T-helper 1 cell treated with Interleukin-12 subunit alpha and Interleukin-12 subunit beta and Interleukin-4 antibody, amounts not matched to agents 30 μg/mL and 1 μg/mL, for 36 hours (primary cell): ENCODE measurements around the gene SYF2.
"Not testable (repeated sequence)": the region's sequence is repeated elsewhere in the genome, so short reads cannot be mapped to it uniquely, and the experiment has no call there.

Experiments used
- H3K27ac Mint-ChIP-seq: one replicate; pipeline ENCODE4 v1.8.0; 2021; ENCODE audit warnings: mild to moderate bottlenecking, mixed read lengths
- H3K27me3 Mint-ChIP-seq: one replicate; pipeline ENCODE4 v1.8.0; 2021; ENCODE audit warnings: low read depth, mixed read lengths
- H3K36me3 Mint-ChIP-seq: one replicate; pipeline ENCODE4 v1.8.0; 2021; ENCODE audit warnings: low read depth, mixed read lengths
- H3K4me1 Mint-ChIP-seq: one replicate; pipeline ENCODE4 v1.8.0; 2021; ENCODE audit warnings: low read depth, mixed read lengths
- H3K4me3 Mint-ChIP-seq: one replicate; pipeline ENCODE4 v1.8.0; 2021; ENCODE audit warnings: mild to moderate bottlenecking, moderate library complexity, mixed read lengths
- H3K9me3 Mint-ChIP-seq: one replicate; pipeline ENCODE4 v1.8.0; 2021; ENCODE audit warnings: mixed read lengths

SYF2 gene

DNA sequence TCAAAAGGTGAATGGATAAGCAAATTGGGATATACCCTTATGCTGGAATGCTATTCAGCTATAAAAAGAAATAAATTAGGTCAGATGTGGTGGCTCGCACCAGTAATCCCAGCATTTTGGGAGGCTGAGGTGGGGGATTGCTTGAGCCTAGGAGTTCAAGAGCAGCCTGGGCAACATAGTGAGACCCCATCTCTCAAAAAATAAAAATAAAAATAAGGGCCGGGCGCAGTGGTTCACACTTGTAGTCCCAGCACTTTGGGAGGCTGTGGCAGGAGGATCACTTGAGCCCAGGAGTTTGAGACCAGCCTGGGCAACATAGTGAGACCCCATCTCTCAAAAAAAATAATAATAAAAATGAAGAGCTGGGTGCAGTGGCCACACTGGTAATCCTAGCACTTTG lies 44.4 kb downstream of the SYF2 start:
- not testable (repeated sequence) for H3K27ac Mint-ChIP-seq, H3K9me3 Mint-ChIP-seq, H3K4me1 Mint-ChIP-seq, H3K4me3 Mint-ChIP-seq, H3K36me3 Mint-ChIP-seq
- H3K27me3 Mint-ChIP-seq = peaks cover 13% of the 10 kb centered on the region

DNA sequence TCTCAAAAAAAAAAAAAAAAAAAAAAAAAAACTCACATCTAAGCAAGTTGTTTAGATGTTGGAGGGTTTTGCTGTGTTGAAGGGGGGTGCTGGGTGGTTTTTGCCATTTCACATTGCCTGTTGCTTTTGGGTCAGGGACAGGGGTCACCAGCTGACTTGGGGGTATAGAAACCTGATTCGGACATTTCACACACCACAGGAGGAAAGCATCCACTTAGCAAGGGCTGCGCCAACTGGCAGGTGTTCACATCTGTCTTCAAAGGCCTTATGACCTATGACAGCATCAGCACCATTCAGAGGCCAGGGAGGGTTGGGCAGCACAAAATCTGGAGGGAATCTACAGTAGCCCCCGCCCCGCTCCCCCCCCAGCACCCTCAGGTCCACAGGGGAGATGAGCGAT lies 45.2 kb downstream of the SYF2 start:
- H3K27ac Mint-ChIP-seq = no peak overlapping the region
- H3K36me3 Mint-ChIP-seq = no peaks in the 10 kb centered on the region

DNA sequence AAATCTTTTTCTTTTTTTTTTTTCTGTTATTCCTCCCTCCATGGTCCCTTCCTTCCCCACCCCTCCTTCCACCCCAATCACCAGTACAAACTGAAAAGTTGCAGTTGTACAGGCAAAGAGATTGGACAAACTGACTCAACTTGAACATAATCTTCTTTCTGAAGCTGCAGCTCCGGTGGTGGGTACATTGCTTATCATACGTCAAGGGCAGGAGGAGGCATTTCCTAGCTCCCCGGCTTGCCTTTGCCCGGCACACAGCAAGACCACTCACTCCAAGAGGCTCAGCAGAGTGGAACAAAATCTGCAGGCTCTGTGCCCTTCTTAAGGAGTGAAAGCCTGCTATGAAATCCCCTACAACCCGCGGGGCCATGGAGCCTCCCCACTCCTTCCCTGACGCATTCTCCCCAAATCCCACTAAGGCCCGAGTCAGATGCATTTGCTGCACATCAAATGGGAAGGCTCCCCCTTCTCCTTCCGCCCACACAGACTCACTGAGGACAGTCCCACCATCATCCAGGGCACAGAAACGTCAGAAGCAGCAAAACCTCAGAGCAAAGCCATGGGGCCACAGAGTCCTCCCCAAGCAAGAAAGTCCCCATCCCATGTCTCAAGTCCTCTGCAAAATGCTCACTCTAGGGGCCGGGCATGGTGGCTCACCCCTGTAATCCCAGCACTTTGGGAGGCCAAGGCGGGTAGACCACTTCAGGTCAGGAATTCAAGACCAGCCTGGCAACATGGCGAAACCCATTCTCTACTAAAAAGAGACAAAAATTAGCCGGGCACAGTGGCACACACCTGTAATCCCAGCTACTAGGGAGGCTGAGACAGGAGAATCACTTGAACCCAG lies 45.9 kb downstream of the SYF2 start:
- no peak overlapping the region for H3K27ac Mint-ChIP-seq
- H3K27me3 Mint-ChIP-seq = peaks cover 13% of the 10 kb centered on the region
- no peaks in the 10 kb centered on the region for H3K9me3 Mint-ChIP-seq
- H3K36me3 Mint-ChIP-seq = no peaks in the 10 kb centered on the region
- no peak overlapping the region for H3K4me3 Mint-ChIP-seq
- H3K4me1 Mint-ChIP-seq = no peaks in the 10 kb centered on the region

More for the DNA sequence above, 45.2 kb downstream of the SYF2 start:
- H3K9me3 Mint-ChIP-seq = no peaks in the 10 kb centered on the region
- peaks cover 13% of the 10 kb centered on the region for H3K27me3 Mint-ChIP-seq
- no peaks in the 10 kb centered on the region for H3K4me1 Mint-ChIP-seq
- no peak overlapping the region for H3K4me3 Mint-ChIP-seq

- Mint-ChIP-seq H3K27ac (no peak overlapping the region), H3K4me1 (no peaks in the 10 kb centered on the region), H3K27me3 (peaks cover 13% of the 10 kb centered on the region), H3K4me3 (no peak overlapping the region), H3K36me3 (no peaks in the 10 kb centered on the region), H3K9me3 (no peaks in the 10 kb centered on the region)
These were observed 46.7 kb downstream of the SYF2 start for GRCh38 chr1:25185409-25186160.

DNA sequence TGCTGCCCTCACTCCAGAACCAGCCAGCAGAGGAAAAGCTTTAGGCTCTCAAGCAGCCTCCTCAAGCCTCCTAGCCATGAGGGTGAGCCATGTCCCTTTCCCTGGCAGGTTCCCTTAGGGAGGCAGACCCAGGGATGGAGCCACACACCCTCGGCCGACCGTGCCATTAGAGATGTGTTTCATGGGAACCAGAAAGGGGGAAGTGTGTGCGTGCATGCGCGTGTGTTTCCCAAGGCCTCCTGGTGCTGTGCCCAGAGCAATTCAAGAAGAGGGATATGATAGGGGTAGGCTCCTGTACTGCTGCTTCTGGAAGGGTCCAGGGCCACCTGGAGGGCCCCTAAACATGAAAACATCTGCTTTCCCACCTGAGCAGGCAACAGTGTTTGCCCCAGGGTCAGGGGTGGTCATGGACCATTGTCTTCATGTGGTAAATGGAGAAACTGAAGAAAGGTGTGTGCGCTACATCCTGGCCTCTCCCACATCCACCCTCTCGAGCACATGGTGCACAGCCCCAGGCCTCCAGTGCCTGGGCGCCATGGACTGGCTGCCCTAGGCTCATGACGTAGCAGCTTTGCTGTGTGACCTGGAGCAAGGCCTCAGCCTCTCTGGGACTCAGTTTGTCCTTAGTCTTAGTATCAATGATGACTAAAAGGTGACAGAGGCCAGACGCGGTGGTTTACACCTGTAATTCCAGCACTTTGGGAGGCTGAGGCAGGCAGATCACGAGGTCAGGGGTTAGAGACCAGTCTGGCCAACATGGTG lies 48.1 kb downstream of the SYF2 start:
- Mint-ChIP-seq H3K4me1 (no peaks in the 10 kb centered on the region), H3K27ac (no peak overlapping the region), H3K4me3 (no peak overlapping the region), H3K9me3 (no peaks in the 10 kb centered on the region), H3K27me3 (peaks cover 8% of the 10 kb centered on the region), H3K36me3 (no peaks in the 10 kb centered on the region)

DNA sequence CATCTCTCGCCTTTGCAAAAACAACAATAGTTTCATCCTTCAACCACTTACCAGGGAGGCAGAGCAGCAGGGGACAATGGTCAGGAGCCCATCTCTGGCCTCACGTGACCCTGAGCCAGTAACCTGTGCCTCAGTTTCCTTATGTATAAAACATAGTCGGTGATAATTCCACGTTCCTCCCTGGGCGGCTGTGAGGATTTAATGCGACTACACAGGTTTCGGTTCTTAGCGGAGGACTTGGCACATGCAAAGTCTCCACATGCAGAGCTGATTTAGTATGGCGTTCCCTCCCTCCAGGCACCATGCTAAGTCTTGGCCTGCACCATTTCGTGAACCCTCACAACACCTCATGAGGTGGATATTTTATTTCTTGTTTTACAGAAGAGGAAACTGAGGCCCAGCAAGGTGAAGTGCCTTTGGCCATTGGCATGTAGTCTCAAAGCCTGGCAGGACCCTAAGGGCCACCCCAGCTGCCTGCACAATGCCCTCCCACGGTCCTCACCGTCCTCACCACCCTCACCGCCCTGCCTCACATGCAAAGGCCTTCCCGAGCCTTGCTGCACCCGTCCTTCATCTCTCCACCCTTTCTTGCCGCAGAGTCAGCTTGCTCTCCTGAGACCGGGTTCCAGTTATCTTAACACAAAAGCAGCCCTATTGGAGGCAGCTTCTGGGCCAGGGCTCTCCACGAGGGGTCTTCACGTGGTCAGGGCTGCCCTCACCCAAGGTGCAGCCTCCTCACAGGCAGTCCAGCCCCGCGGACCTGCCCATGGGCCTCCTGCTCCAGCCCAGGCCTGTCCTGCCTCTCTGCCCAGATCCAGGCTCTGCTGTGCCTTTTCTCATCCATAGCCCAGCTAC lies 48.9 kb downstream of the SYF2 start:
- peaks cover 8% of the 10 kb centered on the region for H3K27me3 Mint-ChIP-seq
- H3K36me3 Mint-ChIP-seq = no peaks in the 10 kb centered on the region
- no peak overlapping the region for H3K27ac Mint-ChIP-seq
- no peaks in the 10 kb centered on the region for H3K4me1 Mint-ChIP-seq
- no peak overlapping the region for H3K4me3 Mint-ChIP-seq
- no peaks in the 10 kb centered on the region for H3K9me3 Mint-ChIP-seq

DNA sequence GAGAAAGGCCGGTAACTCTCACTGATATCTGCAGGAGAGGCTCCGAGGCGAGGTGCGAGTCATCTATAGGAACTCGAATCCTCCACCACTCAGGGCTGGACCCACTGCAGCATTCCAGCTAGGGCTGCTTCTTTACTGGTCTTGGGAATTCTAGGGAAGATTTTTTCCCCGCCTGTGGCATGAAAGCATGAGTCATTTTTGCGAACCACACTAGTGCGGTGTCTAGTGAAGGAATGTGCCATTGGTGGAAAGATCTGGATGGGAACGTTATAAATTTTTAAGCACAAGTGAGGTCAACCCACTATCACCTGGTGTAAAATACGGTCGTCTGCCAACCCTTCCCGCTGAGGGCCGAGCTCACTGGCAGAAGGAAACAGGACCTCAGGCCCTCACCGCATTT lies 49.7 kb downstream of the SYF2 start:
- Mint-ChIP-seq H3K4me1 (no peaks in the 10 kb centered on the region), H3K36me3 (no peaks in the 10 kb centered on the region), H3K27me3 (peaks cover 8% of the 10 kb centered on the region), H3K9me3 (peaks cover 3% of the 10 kb centered on the region), H3K27ac (no peak overlapping the region), H3K4me3 (no peak overlapping the region)

GRCh38 chr1:25180996-25181395 lies 51.3 kb downstream of the SYF2 start:
- Mint-ChIP-seq H3K27me3 (peaks cover 7% of the 10 kb centered on the region), H3K36me3 (peaks cover 1% of the 10 kb centered on the region), H3K4me3 (no peak overlapping the region), H3K4me1 (no peaks in the 10 kb centered on the region), H3K9me3 (peaks cover 13% of the 10 kb centered on the region), H3K27ac (no peak overlapping the region)

- H3K9me3 Mint-ChIP-seq = peaks cover 13% of the 10 kb centered on the region
- no peak overlapping the region for H3K27ac Mint-ChIP-seq
These were observed 53.3 kb downstream of the SYF2 start for GRCh38 chr1:25178917-25179561.

GRCh38 chr1:25174730-25175612 lies 57.3 kb downstream of the SYF2 start:
- Mint-ChIP-seq H3K27me3 (peaks cover 5% of the 10 kb centered on the region), H3K36me3 (peaks cover 1% of the 10 kb centered on the region), H3K27ac (no peak overlapping the region), H3K4me1 (no peaks in the 10 kb centered on the region), H3K9me3 (peaks cover 13% of the 10 kb centered on the region), H3K4me3 (no peak overlapping the region)

More at GRCh38 chr1:25178917-25179561, 53.3 kb downstream of the SYF2 start:
- peaks cover 5% of the 10 kb centered on the region for H3K27me3 Mint-ChIP-seq
- no peaks in the 10 kb centered on the region for H3K4me1 Mint-ChIP-seq
- no peak overlapping the region for H3K4me3 Mint-ChIP-seq
- peaks cover 1% of the 10 kb centered on the region for H3K36me3 Mint-ChIP-seq

GRCh38 chr1:25174363-25174729 lies 58.0 kb downstream of the SYF2 start:
- H3K9me3 Mint-ChIP-seq = peaks cover 13% of the 10 kb centered on the region
- H3K36me3 Mint-ChIP-seq = peaks cover 1% of the 10 kb centered on the region
- no peak overlapping the region for H3K4me3 Mint-ChIP-seq
- H3K27ac Mint-ChIP-seq = no peak overlapping the region
- peaks cover 5% of the 10 kb centered on the region for H3K27me3 Mint-ChIP-seq
- no peaks in the 10 kb centered on the region for H3K4me1 Mint-ChIP-seq

DNA sequence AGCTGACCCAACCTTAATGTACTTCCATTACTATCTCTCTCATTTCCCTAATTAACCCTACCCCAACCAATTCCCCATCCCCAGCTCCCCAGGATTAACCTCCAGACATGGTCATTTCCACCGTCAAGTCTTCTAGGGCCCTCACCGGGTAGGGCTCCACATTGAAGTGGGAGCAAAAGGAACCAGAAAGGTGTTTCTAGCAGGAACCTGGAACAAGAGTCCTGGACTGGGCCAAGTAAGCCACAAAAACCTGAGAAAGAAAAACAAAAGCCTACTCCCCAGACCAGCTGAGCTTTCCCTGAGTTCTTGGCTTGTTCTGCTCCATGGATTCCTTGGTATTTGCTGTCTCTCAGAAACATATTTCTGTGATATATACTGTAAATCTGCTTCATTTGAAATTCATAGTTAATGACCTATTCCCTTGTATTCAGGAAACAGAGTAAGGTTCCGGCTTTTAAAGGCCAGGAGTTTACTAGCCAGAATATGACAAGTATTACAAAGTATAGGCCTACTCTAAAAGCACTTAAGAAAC lies 58.4 kb downstream of the SYF2 start:
- Mint-ChIP-seq H3K27me3 (peaks cover 5% of the 10 kb centered on the region), H3K36me3 (peaks cover 1% of the 10 kb centered on the region), H3K27ac (no peak overlapping the region), H3K4me1 (no peaks in the 10 kb centered on the region), H3K4me3 (no peak overlapping the region), H3K9me3 (peaks cover 13% of the 10 kb centered on the region)
